ENCODE measurements around the gene ADH5.
"Not testable (repeated sequence)": the region's sequence is repeated elsewhere in the genome, so short reads cannot be mapped to it uniquely, and the experiment has no call there.

Gene ADH5

DNA sequence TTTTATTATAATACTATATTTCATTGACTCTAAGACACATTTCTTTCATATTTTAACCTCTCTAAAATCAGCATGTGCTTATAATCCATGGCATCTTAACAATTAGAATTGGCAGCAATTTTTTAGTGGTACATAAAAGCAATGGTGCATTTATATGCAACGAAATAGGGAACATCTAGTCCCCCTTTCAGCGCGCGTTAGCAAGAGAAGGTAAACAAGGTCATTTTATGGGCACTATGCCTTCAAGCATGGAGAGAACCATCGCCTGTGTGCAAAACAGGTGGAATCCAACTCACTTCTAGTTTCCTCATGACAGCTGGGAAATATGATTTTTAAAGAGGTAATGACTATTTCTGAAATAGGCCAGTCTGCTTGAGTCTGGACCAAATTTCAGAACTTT is 6.4 kb downstream of the ADH5 start:
- no peak for DNase-seq

DNA sequence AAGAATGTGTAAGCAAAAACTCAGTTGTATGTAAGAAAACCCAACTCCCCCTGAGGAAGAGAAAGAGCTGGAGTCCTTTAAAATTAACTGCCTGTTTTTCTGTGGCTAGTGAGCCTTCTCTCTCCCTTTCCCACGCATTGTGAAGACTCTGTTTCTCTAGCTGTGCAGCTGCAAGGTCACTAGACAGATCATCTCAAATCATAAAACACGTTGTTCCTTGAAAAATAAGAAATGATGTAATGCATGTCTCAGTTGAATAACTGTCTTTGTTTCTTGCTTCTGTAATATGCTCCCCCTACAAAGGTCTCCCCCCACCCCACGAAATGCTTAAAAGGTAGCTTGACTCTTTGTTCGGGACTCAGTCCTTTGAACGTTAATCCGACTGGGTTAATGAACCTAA is 7.7 kb downstream of the ADH5 start:
- not testable (repeated sequence) for DNase-seq

DNA sequence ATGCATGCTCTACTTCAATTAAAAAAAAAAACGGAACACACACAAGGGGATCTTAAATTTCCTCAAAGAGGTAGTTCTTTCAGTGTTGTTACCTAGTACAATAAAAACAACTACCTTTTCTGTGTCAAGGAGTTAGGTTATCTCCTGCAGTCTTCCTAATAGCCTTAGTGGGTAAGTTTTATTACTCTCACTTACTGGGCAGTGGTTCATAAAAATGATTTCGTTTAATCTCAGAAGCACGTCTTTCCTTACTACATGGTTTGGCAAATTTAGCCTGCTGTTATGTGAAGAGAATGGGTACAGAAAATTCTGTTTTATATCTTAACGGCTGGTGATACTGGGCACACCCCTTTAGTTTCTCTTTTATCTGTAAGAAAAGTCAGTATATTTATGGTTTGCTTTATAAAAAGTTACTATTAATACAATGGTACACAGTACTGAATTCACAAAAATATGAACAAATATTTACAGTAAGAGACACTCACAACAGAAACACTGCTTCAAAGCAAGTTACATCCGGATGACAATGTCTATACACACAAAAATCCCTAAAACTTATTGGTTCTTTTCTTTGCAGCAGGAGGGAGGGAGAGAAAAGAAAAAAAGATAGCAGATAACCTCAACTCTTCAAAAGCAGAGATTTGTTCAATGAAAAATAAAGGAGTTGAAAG is 8.8 kb downstream of the ADH5 start:
- no peak for DNase-seq

DNA sequence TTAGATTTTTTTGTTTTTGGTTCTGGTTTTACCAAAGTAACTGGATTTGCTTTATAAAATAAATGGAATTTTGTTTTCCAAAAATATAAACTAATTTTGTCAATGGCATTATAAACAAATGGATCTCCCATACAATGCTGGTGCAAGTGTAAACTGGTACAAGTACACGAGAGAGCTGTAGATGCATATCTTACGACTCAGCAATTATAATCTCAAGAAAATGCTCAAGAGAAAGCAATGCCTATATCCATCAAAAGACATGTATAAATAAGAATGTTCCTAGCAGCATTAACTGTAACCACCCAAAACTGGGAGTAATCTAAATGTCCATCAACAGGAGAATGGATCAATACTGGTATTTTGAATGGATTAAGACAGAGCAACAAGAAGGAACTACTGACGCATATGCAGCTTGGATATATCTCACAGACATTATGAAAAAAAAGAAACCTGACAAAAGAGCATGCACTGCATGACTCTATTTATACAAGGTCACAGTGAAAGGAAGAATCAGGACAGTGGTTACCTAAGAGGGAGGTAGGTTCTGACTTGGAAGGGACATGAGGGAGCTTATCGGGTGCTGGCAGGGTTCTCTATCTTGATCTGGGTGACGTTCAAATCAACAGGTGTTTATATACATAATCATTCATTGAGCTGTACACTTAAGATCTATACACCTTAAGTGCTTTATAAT is 9.5 kb downstream of the ADH5 start:
- no peak for DNase-seq

DNA sequence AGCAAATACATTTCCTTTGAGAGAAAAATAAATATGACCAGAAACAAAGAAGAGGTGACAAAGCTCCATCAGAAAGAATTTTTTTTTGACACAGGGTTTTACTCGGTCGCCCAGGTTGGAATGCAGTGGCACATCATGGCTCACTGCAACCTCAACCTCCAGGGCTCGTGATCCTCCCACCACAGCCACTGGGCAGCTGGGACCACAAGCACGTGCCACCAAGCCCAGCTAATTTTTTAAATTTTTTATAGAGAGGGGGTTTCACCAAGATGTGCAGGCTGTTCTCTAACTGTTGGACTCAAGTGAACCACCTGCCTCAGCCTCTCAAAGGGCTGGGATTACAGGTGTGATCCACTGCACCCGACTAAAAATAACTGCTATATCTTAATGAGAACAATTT is 10.3 kb downstream of the ADH5 start:
- no peak for DNase-seq

DNA sequence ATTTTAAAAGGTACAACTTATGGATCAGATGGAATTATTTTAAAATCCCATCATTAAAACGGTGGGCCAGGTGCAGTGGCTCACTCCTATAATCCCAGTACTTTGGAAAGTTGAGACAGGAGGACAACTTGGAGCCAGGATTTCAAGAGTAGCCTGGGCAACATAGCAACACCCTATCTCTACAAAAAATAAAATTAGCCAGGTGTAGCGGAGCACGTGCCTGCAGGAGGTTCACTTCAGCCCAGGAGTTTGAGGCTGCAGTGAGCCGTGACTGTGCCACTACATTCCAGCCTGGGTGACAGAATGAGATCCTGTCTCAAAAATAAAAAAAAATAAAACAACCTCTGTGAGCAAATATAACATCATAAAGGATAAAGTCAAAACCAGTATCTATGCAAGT is 11.4 kb downstream of the ADH5 start:
- DNase-seq = no peak

DNA sequence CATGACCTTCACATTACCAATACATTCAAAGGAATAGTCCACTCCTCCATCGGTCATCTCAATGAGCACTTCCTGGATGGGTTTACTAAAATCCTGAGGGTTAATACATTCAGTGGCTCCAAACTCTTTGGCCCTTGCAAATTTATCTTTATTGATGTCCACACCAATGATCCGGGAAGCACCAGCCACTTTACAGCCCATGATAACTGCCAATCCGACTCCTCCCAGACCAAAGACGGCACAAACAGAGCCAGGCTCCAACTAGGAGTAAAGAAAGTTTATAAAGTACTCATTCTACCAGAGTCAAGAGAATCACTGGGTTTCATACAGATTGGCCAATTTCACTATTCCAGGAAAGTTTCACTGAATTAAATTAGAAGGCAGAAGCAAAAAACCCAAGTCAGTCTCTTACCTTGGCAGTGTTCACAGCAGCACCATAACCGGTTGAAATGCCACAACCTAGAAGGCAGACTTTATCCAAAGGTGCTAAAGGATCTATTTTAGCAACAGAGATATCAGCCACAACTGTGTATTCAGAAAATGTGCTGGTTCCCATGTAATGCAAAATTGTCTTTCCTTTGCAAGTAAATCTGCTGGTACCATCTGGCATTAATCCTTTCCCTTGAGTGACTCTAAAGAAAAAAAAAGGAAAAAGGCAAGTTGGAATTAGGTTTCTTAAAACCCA is 12.2 kb downstream of the ADH5 start:
- DNase-seq = no peak

DNA sequence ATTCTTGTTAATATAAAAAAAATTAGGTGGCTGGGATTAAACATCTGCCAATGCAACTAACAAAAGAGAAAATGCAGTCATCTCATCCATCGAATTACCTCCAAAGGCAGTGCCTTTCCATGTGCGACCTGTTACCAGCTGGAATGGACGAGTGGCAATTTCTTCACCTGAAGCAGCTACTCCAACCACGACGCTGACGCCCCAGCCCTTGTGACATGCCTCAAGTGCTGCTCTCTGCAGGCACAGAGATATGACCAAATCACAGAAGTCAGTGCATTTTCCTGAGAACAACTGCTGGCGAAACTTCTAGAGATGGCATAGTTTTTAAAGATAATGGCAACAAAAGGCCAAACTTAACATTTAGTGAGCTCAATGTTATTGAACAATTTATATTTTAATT is 13.8 kb downstream of the ADH5 start:
- DNase-seq = no peak

DNA sequence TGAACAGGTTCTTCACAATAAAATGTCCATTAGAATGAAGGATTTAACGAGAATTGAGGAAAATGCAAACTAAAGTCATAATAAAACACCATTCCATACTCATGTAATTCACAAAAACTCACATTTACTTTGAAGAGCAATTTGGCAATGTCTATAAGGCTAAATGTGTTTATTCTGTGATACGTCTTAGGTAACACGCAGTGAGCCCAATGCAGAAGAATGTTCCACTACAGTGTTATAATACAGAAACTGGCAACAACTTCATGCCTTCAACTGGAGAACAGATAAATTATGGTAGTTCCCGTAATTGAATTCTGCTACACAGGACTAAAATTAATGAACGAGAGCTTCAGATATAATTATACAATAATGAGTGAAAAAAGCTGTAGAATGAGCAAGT is 17.4 kb downstream of the ADH5 start:
- no peak for DNase-seq

DNA sequence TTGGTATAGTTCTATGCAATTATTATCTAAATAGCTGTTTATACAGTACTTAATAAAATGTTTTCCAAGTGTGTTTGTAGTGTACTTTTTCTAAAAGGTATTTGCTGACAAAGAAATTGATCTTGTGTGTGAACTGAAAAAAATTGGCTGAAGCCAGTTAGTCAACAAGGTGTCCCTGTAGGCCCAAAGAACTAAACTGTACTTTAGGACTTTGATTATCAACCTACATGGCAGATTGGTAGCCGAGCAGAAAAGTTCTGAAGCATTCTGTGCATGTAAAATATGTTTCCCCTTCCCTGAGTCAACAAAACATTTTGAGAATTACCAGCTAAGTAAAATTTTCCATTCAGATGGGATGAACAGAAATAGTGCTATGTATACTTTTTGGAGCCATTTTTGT is 21.0 kb downstream of the ADH5 start:
- DNase-seq = no peak

DNA sequence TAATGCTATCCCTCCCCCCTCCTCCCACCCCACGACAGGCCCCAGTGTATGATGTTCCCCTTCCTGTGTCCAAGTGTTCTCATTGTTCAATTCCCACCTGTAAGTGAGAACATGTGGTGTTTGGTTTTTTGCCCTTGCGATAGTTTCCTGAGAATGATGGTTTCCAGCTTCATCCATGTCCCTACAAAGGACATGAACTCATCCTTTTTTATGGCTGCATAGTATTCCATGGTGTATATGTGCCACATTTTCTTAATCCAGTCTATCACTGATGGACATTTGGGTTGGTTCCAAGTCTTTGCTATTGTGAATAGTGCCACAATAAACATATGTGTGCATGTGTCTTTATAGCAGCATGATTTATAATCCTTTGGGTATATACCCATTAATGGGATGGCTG is 23.1 kb downstream of the ADH5 start:
- not testable (repeated sequence) for DNase-seq

DNA sequence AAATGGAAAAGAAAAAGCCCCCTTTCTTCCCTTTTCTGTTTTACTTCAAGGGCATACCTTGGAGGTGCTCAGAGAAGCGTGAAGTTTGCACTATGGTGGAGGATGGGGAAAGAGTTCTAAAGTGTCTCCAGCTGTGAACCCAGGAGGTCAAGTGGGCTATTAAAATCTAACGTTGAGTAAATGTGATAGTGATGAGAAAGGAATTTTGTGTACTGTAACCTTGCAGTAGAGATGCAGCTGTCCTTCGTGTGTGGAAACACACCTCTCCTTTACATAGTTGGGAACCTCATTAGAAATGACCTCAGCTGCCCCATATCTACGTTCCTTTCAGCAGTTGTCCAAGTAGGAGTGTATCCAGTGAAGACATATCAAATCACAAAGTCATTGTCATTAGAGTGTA is 26.5 kb downstream of the ADH5 start:
- no peak for DNase-seq

DNA sequence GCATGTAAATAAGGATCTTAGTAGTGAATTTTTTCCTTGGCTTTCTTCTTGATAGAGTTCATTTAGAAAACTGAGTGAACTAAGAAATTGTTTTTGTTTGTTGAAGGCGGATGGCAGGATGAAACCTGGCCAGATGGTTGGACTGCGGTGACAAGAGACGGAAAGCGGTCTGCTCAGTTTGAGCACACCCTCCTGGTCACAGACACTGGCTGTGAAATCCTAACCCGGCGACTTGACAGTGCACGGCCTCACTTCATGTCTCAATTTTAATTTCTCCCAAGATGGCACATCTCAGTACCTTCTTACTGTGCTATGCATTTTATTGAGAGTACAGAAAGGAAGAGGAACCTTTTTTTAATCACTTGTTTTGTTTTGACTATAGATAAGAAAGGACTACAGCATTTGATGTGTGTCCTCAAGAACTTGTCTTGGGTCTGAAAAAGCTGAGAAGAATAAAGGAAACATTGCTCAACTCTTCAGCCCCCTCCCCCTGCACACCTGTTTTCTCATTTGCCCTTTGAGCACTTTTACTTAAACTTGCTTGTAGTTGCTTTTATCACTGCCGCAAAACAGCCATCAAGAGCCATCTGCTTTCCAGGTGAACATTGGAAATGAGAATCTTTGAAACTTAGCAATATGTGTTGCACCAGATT is 27.4 kb downstream of the ADH5 start:
- no peak for DNase-seq

DNA sequence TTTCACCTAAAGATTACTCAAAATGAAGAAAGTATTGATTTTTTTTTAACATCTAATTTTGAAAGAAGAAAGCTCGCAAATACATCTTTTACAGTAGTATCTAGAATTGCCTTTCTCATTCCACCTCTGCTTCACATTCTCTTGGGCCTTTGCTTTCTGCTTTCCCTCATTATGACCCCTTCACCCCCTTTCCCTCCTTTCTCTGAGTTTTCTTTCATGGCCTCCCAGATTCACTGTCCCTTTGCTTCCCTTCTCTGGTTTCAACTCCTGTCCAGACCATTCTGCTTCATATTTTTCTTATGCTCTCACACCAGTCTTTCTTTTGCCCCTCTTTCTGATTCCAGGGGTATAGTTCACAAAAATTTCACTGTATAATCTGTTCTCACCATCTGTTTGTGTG is 29.0 kb downstream of the ADH5 start:
- DNase-seq = no peak

DNA sequence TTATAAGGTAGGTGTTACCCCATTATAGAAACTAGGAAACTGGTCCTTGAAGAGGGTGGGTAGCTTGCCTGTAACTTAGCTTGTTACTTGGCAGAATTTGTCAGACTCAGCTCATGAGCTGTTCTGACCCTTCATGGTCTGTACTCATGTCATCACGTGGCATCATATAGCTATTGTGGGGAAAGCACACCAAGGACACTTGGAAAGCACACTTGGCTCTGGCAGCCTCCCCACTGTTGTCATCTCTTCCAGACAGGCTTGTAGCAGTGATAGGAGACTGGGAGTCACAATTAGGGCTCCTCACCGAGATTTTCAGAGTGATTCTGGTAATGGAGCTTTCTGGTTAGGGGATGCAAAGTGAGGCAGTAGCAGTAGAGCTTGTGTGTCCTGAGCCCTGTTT is 30.4 kb downstream of the ADH5 start:
- DNase-seq = no peak

DNA sequence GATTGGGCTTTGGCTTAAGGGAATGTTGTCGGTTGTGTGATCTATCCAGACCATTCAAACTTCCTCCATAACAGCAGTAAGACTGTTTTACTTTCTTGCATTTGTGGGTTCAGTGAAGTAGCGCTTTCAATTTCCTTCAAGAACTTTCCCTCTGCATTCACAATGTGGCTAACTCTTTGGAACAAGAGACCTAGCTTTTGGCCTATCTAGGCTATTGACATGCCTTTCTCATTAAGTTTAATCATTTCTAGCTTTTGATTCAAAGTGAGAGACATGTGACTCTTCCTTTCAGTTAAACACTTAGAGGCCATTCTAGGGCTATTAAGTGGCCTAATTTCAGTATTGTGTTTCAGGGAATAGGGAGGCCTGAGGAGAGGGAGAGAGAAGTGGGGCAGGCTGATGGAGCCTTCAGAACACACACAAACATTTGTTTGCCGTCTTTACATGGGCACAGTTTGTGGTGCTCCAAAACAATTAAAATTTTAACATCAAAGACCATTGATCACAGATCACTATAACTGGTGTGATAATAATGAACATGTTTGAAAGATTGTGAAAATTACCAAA is 34.1 kb downstream of the ADH5 start:
- DNase-seq = no peak

DNA sequence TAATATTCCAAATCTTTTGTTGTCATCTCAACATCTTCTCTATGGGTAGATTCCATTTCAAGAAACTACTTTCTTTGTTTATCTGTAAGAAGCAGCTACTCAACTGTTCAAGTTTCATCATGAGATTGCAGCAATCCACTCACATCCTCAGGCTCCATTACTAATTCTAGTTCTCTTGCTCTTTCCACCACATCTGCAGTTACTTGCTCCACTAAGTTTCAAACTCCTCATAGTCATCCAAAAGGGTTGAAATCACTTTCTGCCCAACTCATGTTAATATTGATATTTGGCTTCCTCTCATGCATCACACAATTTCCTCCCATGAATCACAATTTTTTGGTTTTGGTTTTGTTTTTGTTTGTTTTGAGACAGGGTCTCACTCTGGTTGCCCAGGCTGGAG is 35.7 kb downstream of the ADH5 start:
- no peak for DNase-seq

DNA sequence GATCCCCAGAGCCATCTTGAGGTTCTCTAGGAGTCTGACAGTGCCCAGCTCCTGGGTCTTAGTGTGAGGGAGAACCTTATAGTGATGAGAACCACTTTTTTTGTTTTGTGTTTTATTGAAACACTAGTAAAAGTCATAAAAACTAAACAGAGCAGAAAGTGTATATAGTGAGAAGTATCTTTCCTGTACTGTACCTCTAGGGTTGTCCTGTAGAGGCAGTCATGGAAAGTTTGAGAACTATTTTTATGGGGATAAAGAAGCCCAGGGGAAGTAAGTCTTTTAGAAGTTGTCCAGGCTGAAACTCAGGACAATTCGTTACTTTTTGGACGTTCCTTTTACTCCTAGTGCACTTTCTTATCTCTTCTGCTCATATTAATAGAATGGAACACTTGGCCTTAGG is 40.9 kb downstream of the ADH5 start:
- no peak for DNase-seq

DNA sequence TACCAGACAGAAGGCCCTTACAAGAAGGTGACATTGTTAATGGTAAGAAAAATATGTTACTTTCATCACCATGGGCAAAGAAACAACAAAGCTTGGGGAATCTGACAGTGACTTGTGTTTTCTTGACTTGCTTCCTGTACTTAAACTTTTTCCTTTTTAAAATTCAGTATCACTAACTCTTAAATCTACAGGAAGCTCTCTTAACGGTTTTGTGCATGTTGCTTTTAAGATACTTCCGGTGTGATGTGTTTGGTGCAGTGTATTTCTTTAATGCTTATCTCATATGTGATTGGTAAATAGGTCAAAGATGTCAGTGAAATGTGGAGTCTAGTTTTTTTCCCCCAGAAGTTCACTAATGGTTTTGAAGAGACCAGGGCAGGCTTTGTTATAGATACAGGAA is 45.2 kb downstream of the ADH5 start:
- DNase-seq = no peak

DNA sequence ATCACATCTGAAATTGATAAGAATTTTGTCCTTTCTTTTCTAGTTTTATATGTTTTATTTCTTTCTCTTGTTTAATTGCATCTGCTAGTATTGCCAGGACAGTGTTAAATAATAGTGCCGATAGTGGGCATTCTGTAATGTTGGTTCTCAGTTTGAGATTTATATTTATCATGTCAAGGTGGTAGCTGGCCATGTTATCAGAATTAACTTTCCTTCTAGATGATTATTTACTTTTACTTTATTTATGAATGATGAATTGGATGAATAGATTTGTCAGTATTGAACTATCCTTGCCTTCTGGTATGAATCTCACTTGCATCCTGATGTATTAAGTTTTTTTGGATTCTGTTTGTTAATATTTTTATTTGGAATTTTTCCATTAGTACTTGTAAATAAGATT is 50.4 kb downstream of the ADH5 start:
- no peak for DNase-seq

DNA sequence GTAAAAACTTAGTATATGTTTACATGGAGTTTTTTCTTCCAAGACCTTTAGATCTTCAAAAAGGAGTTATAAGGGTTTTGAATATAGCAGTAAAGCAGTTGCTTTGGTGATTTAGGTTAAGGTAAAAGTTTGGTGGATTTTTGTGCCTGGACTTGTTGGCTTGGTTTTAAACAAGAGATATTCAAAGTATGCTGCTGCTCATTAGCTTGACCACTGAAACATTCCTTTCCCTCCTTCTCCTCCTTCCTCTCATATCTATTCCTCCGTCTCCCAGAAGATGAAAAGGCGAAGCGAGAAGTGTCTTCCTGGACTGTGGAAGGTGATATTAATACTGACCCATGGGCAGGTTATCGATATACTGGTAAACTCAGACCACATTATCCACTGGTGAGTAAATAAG is 54.6 kb downstream of the ADH5 start:
- no peak for DNase-seq

DNA sequence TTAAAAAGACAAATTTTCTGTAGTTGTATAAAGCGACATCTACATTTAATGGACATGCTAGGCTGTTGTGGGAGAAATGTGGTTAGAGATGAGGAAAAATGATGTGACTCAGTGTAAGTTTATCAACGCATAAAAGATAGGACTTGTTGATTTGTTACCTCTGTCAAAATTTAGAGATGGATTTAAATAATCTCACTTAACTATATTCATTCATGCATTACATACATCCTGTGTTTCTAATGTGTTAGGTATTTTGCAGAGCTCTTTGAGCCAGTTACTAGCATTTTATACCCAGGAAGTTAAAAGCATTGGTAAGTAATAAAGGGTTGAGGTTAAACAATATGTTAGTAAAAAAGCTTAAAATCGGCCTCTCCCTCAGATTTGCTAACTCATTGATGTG is 58.7 kb downstream of the ADH5 start:
- no peak for DNase-seq

DNA sequence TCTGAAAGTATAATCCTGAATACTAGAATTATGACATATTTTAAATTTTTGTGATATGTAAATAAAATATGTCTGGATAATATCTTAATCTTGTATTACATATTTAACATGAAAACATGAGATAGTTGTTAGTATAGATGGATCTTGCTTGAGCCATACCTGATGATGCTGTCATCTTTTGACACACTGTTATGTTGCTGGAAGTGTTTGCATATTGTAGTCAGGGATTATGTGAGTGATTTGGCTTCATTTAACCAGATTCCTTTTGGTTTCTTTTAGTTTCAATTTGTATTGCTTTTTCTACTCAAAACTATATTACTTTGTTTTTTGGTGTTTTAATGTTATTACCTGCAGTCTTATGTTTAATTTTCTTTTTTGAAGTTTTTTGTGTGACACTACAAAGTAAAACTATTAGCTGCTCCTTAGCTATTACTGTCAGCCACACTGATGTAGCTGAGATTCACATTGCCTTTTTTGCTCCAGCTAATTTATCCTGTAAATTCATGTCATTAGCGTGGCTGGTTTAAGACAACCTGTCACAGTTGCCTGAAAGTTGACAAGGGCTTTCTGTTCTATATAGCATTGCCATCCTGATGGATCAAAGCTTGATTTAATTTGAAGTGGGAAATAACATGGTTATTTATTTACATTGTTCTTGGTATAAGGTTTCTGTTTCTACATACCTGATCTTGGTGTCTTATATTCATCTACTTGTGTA is 59.4 kb downstream of the ADH5 start:
- no peak for DNase-seq

Measured in activated naive CD4-positive, alpha-beta T cell (primary cell).